Activated gamma-delta T cell (primary cell): Measurements from ENCODE around the gene ABHD2.
"Not testable (repeated sequence)": the region's sequence is repeated elsewhere in the genome, so short reads cannot be mapped to it uniquely, and the experiment has no call there.

Source experiments
- DNase-seq: peaks from one replicate; lab custom pipeline; 2025; lab: John Stamatoyannopoulos, UW

The ABHD2 gene

DNA sequence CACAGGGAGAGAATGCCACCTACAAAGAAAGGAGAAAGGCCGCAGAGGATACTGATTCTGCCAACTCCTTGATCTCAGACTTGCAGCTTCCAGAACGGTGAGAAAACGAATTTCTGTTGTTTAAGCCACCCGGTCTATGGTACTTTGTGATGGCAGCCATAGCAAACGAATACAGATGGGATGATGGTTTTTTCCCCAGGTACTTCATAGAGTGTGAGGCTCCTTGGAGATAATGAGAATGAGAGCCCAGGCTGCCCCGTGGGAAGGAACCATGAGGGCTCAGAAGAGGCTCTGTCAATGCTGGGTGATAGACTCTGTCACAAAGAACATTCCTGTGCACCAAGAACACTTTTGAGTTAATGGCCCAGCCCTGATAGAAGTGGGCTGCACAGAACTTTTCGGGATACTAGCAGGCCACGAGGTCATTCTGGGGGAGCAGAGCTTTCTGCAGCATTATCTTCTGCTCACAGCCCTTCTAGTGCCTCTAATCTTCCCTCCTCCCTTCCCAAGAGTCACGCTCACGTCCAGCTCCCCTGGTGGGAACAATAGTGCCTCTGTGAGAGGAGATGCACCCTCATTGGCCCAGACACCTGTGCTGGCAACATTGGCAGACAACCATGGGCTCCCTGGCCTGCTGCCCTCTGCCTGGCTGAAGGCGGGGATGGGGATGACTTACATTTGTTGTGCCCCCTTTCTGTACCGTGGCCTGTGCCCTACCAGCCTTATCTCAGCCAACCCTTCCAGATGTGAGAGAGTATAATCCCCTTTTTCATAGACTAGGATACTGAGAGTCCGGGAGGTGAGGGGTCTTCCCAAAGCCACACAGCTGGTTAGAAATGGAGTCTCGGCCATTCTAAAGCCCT lies 138.3 kb downstream of the ABHD2 start:
- DNase-seq: no peak

DNA sequence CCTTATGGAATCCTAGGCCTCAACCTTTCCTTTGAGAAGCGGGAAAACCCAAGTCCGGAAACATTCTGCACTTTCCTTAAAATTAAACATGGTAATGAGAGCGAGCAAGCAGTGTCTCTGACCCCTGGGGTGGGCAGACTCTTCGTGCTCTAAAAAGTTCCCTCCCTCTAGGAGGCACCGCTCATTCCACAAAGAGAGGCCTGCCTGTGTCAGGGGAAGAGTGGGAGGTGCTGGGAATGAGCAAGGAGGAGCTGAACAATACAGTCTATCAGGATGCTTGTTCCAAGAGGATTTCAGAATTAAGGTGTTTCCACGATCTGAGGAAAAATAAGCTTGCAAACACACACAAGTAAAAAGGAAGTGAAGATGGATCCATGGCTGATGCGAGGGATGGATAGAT lies 139.2 kb downstream of the ABHD2 start:
- DNase-seq: no peak

GRCh38 chr15:89230277-89230676 lies 142.0 kb downstream of the ABHD2 start:
- no peak for DNase-seq

DNA sequence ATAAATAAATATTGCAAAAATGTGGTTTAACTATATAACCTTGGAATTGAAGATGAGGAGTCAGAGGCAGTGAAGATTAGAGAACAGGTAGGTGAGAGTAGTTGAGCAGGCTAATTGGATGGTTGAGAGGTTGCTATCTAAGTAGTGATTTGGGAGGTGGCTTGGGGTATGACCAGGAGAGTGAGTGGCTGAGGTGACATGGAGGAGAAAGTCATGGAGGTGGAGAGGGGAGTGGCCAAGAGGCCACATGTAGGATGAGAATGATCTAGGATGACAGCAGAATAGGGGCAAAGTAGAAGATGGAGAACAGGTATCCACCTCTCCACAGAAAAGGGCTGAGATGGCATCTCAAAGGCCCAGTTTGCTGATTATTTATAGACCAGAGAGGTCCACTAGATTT lies 143.6 kb downstream of the ABHD2 start:
- DNase-seq: no peak

- DNase-seq: not testable (repeated sequence)
Measured at GRCh38 chr15:89239883-89240810, 151.9 kb downstream of the ABHD2 start.

- DNase-seq: no peak
Measured at GRCh38 chr15:89243046-89243690, 154.9 kb downstream of the ABHD2 start.

GRCh38 chr15:89243691-89244573 lies 155.7 kb downstream of the ABHD2 start, which contains the start of gene FANCI:
TSS of gene FANCI (plus strand) at chr15:89243979. CDS start at chr15:89247648, 3,669 bp downstream.
- peak; percentile 79 for DNase-seq

DNA sequence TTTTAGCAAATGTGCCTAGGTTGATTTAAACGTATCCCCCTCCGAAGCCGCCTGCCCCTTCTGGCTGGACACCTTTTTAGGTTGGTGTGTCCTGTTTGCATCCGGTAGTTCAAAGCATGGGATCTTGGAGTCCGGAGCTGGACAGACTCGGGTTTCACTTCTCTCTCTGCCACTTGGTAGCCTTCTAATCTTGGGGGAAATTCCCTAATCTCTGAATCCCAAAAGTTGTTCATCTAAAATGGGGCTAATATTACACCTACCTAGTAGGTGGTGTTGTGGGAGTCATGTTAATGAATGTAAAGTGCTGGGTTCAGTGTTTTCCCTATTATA lies 156.3 kb downstream of the ABHD2 start:
- no peak for DNase-seq

DNA sequence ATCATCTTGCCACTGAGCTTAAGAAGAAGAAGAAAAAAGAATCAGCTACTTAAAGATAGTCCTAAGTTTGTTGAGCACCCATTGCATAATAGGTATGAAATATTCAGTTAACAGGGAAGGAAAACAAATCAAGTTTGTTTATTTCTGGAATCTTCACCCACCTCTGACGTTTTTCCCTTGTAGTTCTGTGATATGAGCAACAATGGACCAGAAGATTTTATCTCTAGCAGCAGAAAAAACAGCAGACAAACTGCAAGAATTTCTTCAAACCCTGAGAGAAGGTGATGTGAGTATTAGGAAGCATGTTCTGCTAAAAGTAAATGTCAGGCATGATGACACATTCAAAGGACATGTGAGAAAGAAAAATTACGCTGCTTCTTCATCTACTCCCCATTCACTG lies 159.2 kb downstream of the ABHD2 start:
- DNase-seq: no peak

DNA sequence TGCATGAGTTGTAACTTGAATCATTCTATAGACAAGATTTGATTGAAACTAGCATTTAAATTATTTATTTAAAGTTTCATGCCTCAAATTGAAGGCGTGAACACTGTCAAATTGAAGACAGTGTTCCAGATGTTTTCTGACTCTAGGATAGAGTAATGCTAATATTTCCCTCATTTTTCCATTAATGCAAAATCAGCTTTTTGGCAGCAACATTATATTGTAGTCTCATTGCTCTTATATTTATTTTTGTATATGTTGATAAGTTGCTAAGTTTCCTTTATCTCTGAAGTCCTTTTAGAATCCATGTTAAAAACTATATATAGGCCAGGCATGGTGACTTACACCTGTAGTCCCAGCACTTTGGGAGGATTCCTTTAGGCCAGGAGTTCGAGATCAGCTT lies 160.3 kb downstream of the ABHD2 start:
- no peak for DNase-seq

DNA sequence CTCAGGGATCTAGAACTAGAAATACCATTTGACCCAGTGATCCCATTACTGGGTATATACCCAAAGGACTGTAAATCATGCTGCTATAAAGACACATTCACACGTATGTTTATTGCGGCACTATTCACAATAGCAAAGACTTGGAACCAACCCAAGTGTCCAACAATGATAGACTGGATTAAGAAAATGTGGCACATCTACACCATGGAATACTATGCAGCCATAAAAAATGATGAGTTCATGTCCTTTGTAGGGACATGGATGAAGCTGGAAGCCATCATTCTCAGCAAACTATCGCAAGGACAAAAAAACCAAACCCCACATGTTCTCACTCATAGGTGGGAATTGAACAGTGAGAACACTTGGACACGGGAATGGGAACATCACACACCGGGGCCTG lies 161.9 kb downstream of the ABHD2 start:
- not testable (repeated sequence) for DNase-seq
